Measurements from ENCODE around the gene ALPG.
"Not testable (repeated sequence)": the region's sequence is repeated elsewhere in the genome, so short reads cannot be mapped to it uniquely, and the experiment has no call there.

The ALPG gene

GRCh38 chr2:232447638-232448303 is 41.1 kb downstream of the ALPG start:
- no peak for DNase-seq (ENCODE audit: low read depth)
- TF ChIP-seq, protein P1, sequence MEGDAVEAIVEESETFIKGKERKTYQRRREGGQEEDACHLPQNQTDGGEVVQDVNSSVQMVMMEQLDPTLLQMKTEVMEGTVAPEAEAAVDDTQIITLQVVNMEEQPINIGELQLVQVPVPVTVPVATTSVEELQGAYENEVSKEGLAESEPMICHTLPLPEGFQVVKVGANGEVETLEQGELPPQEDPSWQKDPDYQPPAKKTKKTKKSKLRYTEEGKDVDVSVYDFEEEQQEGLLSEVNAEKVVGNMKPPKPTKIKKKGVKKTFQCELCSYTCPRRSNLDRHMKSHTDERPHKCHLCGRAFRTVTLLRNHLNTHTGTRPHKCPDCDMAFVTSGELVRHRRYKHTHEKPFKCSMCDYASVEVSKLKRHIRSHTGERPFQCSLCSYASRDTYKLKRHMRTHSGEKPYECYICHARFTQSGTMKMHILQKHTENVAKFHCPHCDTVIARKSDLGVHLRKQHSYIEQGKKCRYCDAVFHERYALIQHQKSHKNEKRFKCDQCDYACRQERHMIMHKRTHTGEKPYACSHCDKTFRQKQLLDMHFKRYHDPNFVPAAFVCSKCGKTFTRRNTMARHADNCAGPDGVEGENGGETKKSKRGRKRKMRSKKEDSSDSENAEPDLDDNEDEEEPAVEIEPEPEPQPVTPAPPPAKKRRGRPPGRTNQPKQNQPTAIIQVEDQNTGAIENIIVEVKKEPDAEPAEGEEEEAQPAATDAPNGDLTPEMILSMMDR (IDR thresholded peaks at IDR 0.05; ENCODE audit: insufficient read depth, low read depth, low read length, missing control alignments), result no peak
- H3K4me3 ChIP-seq (ENCODE audit: low read depth, low read length), result no peak overlapping the region

GRCh38 chr2:232448304-232448690 is 41.7 kb downstream of the ALPG start:
- H3K4me3 ChIP-seq (ENCODE audit: low read depth, low read length), result no peak overlapping the region
- TF ChIP-seq, protein P1 (IDR thresholded peaks at IDR 0.05; ENCODE audit: insufficient read depth, low read depth, low read length, missing control alignments), result no peak
- no peak for DNase-seq (ENCODE audit: low read depth)

- no peak overlapping the region for H3K4me3 ChIP-seq (ENCODE audit: low read depth, low read length)
- DNase-seq (ENCODE audit: low read depth), result no peak
- TF ChIP-seq, protein P1 (IDR thresholded peaks at IDR 0.05; ENCODE audit: insufficient read depth, low read depth, low read length, missing control alignments), result no peak
Observed at GRCh38 chr2:232449964-232450363, 43.3 kb downstream of the ALPG start.

DNA sequence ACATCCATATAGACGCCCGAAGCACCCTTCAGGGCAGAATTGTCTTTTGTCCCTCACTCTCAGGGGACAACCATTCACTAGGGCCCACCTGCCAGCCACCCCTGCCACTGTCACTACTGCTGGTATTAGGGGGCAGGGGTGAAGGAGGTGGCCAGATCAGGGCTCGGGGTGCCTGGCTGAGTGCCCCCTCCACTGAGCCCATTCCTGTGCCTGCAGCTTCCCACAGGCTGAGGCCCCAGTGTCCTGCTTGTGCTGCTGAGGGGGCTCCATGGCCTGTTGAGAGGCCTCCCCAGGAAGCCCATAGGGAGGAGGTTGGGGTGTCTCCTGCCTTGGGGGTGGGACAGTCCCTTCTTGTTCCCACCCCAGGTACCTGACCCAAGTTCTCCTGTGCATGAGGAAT is 45.0 kb downstream of the ALPG start:
- DNase-seq (ENCODE audit: low read depth); H3K4me3 ChIP-seq (ENCODE audit: low read depth, low read length): not testable (repeated sequence)

DNA sequence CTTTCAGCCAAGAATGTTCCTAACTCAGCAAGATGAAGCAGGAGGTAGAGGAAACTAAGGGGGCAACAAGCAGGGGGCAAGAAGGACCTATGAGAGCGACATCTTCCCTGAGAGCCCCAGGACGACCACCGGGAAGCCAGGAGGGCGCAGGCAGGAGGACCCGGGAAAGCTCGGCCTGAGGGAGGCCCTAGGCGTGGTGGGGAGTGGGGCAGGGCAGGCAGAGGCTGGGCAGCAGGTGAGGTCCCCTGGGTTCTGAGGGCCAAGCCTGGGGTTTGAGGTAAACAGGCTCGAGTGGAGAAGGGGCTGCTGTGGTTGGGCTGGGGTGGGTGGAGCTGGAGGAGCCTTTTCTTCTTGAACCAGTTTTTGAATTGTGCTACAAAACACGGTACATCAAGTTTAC is 48.0 kb downstream of the ALPG start:
- no peak overlapping the region for H3K4me3 ChIP-seq (ENCODE audit: low read depth, low read length)
- TF ChIP-seq, protein P1 (IDR thresholded peaks at IDR 0.05; ENCODE audit: insufficient read depth, low read depth, low read length, missing control alignments), result no peak

GRCh38 chr2:232455426-232456255 is 49.0 kb downstream of the ALPG start, which contains the start of gene ALPI:
TSS of gene ALPI (plus strand) at chr2:232456153. CDS start at chr2:232456200, 47 bp downstream.
- TF ChIP-seq, protein P1 (IDR thresholded peaks at IDR 0.05; ENCODE audit: insufficient read depth, low read depth, low read length, missing control alignments), result no peak
- no peak within 1 kb of the TSS for H3K4me3 ChIP-seq (ENCODE audit: low read depth, low read length)
- no peak for DNase-seq (ENCODE audit: low read depth)

More for the DNA sequence above, 48.0 kb downstream of the ALPG start:
- no peak for DNase-seq (ENCODE audit: low read depth)

DNA sequence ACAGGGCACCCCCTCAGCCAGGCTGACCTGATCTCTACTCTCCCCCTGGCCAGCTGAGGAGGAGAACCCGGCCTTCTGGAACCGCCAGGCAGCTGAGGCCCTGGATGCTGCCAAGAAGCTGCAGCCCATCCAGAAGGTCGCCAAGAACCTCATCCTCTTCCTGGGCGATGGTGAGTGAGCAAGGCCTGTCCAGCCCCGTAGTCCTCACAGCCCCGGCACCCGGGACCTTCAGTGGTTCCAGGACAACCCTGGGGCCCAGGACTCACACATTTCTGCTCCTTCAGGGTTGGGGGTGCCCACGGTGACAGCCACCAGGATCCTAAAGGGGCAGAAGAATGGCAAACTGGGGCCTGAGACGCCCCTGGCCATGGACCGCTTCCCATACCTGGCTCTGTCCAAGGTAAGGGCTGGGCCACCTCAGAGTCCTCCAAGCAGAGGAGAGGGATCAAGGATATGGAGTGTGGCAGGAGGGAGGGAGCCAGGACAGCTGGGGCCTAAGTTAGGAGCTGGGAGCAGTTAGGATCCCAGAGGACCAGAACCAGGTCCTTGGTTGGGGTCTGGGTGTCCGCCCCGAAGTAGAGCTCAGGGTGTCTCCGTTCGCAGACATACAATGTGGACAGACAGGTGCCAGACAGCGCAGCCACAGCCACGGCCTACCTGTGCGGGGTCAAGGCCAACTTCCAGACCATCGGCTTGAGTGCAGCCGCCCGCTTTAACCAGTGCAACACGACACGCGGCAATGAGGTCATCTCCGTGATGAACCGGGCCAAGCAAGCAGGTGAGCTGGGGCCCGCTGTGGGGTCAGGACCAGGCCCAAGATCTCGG is 49.9 kb downstream of the ALPG start:
- TF ChIP-seq, protein P1 (IDR thresholded peaks at IDR 0.05; ENCODE audit: insufficient read depth, low read depth, low read length, missing control alignments), result no peak
- H3K4me3 ChIP-seq (ENCODE audit: low read depth, low read length), result no peak overlapping the region
- no peak for DNase-seq (ENCODE audit: low read depth)

Data from GM12865 (cell line).